BLaER1 treated with 17β-estradiol and CSF1 and Interleukin-3, amounts not matched to agents 10 nM and 100 nM (cell line): ENCODE measurements around the gene ANKRD45.
"Not testable (repeated sequence)": the region's sequence is repeated elsewhere in the genome, so short reads cannot be mapped to it uniquely, and the experiment has no call there.

Experiments used
- H3K27ac ChIP-seq, 11 experiments: shearing (Covaris generic); formaldehyde crosslinking; 2 replicates each; pipeline ENCODE4 v1.8.1; 2022
- H3K27me3 ChIP-seq, 11 experiments: shearing (Covaris generic); formaldehyde crosslinking; 2 replicates each; pipeline ENCODE4 v1.8.1; 2022
- H3K36me3 ChIP-seq, 11 experiments: shearing (Covaris generic); formaldehyde crosslinking; 2 replicates each; pipeline ENCODE4 v1.8.1; 2022
- H3K4me1 ChIP-seq, 10 experiments: shearing (Covaris generic); formaldehyde crosslinking; 2 replicates each; pipeline ENCODE4 v1.8.1; 2022
- H3K4me2 ChIP-seq, 11 experiments: shearing (Covaris generic); formaldehyde crosslinking; 2 replicates each; pipeline ENCODE4 v1.8.1; 2022
- H3K4me3 ChIP-seq, 10 experiments: shearing (Covaris generic); formaldehyde crosslinking; 2 replicates each; pipeline ENCODE4 v1.8.1; 2022
- H3K9ac ChIP-seq, 11 experiments: shearing (Covaris generic); formaldehyde crosslinking; 2 replicates each; pipeline ENCODE4 v1.8.1; 2022
- H3K9me3 ChIP-seq, 11 experiments: shearing (Covaris generic); formaldehyde crosslinking; replicated peaks in 1 of 11; 2 replicates each; pipeline ENCODE4 v1.8.1; 2022
- H4K20me1 ChIP-seq, 11 experiments: shearing (Covaris generic); formaldehyde crosslinking; 2 replicates each; pipeline ENCODE4 v1.8.1; 2022
- Cebpa-rat ChIP-seq, 11 experiments: shearing (Covaris generic); IDR thresholded peaks; 2 replicates each; pipeline ENCODE4 v1.8.1; 2022

Gene ANKRD45, protein sequence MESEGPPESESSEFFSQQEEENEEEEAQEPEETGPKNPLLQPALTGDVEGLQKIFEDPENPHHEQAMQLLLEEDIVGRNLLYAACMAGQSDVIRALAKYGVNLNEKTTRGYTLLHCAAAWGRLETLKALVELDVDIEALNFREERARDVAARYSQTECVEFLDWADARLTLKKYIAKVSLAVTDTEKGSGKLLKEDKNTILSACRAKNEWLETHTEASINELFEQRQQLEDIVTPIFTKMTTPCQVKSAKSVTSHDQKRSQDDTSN

DNA sequence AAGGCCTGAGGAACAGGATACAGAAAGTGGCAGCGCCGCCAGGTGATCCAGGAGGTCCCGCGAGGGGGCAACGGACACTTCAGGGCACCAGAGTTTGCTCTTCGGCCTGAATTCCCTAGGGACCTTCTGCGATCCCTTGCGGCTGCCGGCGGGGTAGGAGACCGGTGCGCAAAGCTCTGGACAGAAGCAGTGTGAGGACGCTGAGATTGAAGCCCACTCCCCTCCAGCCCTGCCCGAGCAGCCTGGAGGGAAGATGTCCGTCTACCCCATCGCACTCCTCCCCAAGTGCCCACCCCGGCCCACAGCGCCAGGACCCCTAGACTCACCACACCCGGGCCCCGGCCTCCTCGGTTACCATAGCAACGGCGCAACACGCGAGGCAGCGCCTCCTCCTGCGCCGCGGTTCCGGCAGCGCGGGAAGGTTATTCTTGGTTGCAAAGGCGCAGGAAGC lies at the start of gene ANKRD45:
Gene ANKRD45 (minus strand): TSS at position 361 of the 451 bp plus-strand sequence. CDS start 10,433 bp downstream, outside the sequence.
- Histone ChIP-seq H3K27ac (no peak within 1 kb of the TSS), H3K4me2 (no peak within 1 kb of the TSS), H4K20me1 (no peaks in the 10 kb centered on the region), H3K9me3 (peaks cover 0 to 5% (median 0%) of the 10 kb centered on the region in 11 experiments; a peak in 1 of 22 replicates), H3K27me3 (no peaks in the 10 kb centered on the region), H3K36me3 (no peaks in the 10 kb centered on the region), H3K9ac (no peak within 1 kb of the TSS), H3K4me3 (no peak within 1 kb of the TSS), H3K4me1 (no peaks in the 10 kb centered on the region)
- TF ChIP-seq Cebpa-rat (IDR thresholded peaks at IDR 0.05), result no peak

DNA sequence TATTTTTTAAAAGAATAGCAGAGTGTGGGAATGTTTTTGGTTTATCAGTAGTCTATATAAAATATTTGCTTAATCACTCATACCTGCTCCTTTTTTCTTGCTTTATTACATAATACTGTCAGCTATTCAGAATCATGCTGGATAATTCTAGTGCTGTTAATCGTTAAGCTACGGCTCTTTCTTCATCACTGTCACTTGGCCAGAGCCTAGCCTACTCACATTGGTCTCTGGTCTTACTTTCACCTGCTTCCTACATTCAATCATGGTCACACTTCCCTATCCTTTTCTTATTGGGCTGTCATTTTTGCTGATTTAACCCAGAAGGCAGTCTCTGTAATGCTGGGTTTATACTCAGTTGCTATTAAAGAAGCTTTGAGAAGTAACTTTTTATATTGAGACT lies 47.6 kb upstream of the ANKRD45 start:
- H3K27me3 ChIP-seq, result no peaks in the 10 kb centered on the region
- peaks cover 0 to 12% (median 0%) of the 10 kb centered on the region in 11 experiments; a peak in 5 of 22 replicates for H4K20me1 ChIP-seq
- peak overlapping the region in 1 of 11 experiments; percentile 37; a peak in 1 of 22 replicates for H3K9ac ChIP-seq
- no peak overlapping the region for H3K4me3 ChIP-seq
- TF ChIP-seq Cebpa-rat (IDR thresholded peaks at IDR 0.05), result no peak
- peaks cover 6 to 25% (median 15%) of the 10 kb centered on the region in 10 experiments; a peak in 18 of 20 replicates for H3K4me1 ChIP-seq
- H3K9me3 ChIP-seq, result 0 out of 22 replicates have a peak, but pooled peaks cover 0 to 3% (median 0%) of the 10 kb centered on the region in 11 experiments
- peak overlapping the region in 10 of 11 experiments; percentile 10 to 92 (median 80); a peak in 12 of 22 replicates for H3K4me2 ChIP-seq
- H3K36me3 ChIP-seq, result peaks cover 20 to 49% (median 38%) of the 10 kb centered on the region in 11 experiments
- no peak overlapping the region for H3K27ac ChIP-seq

DNA sequence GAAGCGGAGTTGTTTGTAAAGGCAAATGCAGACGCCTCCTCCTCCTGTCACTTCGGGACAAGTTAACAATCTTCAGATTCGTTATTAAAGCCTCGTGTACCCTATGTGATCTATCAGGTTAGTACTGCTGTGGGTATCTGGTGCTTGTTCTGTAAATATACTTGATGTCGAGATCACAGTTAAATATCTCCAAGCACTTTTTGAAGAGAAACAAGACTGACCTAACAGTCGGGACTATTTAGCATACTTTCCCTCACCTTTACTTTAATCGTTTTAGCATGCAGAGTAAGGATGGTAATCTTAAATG lies 45.8 kb upstream of the ANKRD45 start:
- peak overlapping the region; percentile 63 to 88 (median 78) for H3K4me3 ChIP-seq
- peak overlapping the region; percentile 81 to 88 (median 85) for H3K9ac ChIP-seq
- H3K36me3 ChIP-seq, result peaks cover 7 to 31% (median 24%) of the 10 kb centered on the region in 11 experiments
- no peaks in the 10 kb centered on the region for H3K27me3 ChIP-seq
- TF ChIP-seq Cebpa-rat (IDR thresholded peaks at IDR 0.05), result no peak
- no peaks in the 10 kb centered on the region for H3K9me3 ChIP-seq
- H3K4me1 ChIP-seq, result peaks cover 6 to 25% (median 15%) of the 10 kb centered on the region in 10 experiments; a peak in 18 of 20 replicates
- peak overlapping the region; percentile 60 to 86 (median 79) for H3K27ac ChIP-seq
- H4K20me1 ChIP-seq, result peaks cover 0 to 7% (median 0%) of the 10 kb centered on the region in 11 experiments; a peak in 5 of 22 replicates
- peak overlapping the region; percentile 72 to 92 (median 80) for H3K4me2 ChIP-seq

DNA sequence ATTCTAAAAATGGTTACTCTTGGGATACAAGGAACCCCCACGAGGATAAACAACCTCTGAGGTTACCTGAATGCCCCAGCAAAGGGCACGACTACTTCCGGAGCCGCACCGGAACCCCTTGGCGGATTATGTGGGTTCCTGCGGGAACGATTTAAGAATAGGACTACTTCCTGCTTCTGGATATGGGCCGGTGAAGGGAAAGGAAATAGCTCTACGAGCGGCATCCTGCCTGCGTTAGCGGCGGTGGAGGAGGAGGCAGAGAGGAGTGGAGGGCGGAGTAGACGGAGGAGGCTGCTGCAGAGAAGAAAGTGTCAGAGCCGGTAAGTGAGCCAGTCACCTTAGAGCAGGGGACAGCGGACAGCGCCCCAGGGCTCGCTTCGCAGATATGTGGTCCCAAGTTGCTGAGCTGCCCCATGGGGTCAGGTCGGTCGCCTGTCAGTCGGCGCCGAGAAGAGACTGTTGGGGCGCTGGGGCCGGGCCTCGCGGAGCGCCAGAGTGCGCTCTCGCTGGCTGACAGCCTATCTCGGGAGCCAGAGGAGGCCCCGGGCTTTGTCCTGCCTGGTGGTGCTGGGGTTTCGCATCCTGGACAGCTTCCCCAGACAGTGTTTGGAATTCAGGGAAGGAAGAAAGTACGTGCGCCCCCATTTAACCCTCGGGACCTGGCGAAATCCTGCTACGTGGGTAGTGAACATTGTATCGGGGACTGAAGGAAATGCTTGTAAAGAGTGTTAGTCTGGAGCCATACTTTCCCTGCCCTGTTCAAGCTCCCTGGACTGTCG lies 45.3 kb upstream of the ANKRD45 start, which contains the start of gene KLHL20:
Gene KLHL20 (plus strand): TSS at position 223 of the 779 bp plus-strand sequence. CDS start 1,063 bp downstream, outside the sequence.
- H3K27ac ChIP-seq, result peak within 1 kb of the TSS; percentile 60 to 86 (median 79)
- peaks cover 0 to 7% (median 0%) of the 10 kb centered on the region in 11 experiments; a peak in 5 of 22 replicates for H4K20me1 ChIP-seq
- no peaks in the 10 kb centered on the region for H3K9me3 ChIP-seq
- H3K4me1 ChIP-seq, result peaks cover 6 to 25% (median 15%) of the 10 kb centered on the region in 10 experiments; a peak in 18 of 20 replicates
- H3K4me3 ChIP-seq, result peak within 1 kb of the TSS; percentile 63 to 88 (median 78)
- H3K36me3 ChIP-seq, result peaks cover 7 to 26% (median 21%) of the 10 kb centered on the region in 11 experiments
- H3K4me2 ChIP-seq, result peak within 1 kb of the TSS; percentile 74 to 92 (median 80)
- H3K9ac ChIP-seq, result peak within 1 kb of the TSS; percentile 81 to 88 (median 85)
- TF ChIP-seq Cebpa-rat (IDR thresholded peaks at IDR 0.05), result no peak
- H3K27me3 ChIP-seq, result no peaks in the 10 kb centered on the region

DNA sequence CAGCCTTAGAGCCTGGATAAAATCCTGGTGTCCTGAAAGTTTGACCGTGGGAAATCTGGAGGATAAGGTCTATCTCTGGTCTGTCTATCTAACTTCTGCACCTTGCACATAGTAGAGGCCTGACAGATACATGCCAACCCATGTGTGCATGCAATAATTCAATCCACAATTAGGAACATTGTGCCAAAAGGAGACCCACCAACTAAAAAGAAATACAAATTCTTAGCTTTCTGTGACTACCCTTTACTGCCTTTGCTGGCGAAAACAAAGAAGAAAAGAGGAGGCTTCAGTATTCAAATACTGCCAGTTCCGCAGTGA lies 44.7 kb upstream of the ANKRD45 start:
- Histone ChIP-seq H3K36me3 (peaks cover 7 to 21% (median 18%) of the 10 kb centered on the region in 11 experiments), H3K9ac (peak overlapping the region; percentile 81 to 88 (median 85); a peak in 20 of 22 replicates), H3K4me3 (peak overlapping the region; percentile 63 to 88 (median 78)), H4K20me1 (peaks cover 0 to 7% (median 0%) of the 10 kb centered on the region in 11 experiments; a peak in 5 of 22 replicates), H3K27ac (peak overlapping the region; percentile 60 to 86 (median 79); a peak in 21 of 22 replicates), H3K27me3 (no peaks in the 10 kb centered on the region), H3K4me2 (peak overlapping the region; percentile 64 to 92 (median 78)), H3K9me3 (no peaks in the 10 kb centered on the region), H3K4me1 (peaks cover 6 to 25% (median 15%) of the 10 kb centered on the region in 10 experiments; a peak in 18 of 20 replicates)
- TF ChIP-seq Cebpa-rat (IDR thresholded peaks at IDR 0.05), result no peak

DNA sequence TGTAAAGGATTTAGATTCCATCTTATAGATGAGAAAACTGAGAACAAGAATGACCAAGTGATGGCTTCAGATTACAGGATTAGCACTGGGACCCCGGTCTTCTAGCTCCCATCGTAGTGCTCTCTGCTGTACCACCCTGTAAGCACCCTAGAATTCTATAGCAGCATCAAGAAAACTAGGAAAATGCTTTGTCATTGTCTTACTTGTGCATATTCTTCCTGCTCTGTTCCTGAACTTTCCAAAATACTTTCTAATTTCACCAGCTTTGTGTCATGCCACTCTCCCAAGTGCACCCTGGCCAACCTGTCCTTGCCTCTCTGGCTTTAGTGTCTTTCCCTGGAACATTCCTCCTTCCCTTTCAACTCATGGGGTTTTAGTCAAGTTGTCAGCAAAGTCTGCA lies 39.1 kb upstream of the ANKRD45 start:
- H4K20me1 ChIP-seq, result no peaks in the 10 kb centered on the region
- no peak overlapping the region for H3K9ac ChIP-seq
- H3K4me2 ChIP-seq, result no peak overlapping the region
- no peaks in the 10 kb centered on the region for H3K36me3 ChIP-seq
- H3K4me1 ChIP-seq, result no peaks in the 10 kb centered on the region
- TF ChIP-seq Cebpa-rat (IDR thresholded peaks at IDR 0.05), result no peak
- no peaks in the 10 kb centered on the region for H3K9me3 ChIP-seq
- H3K27ac ChIP-seq, result no peak overlapping the region
- H3K27me3 ChIP-seq, result no peaks in the 10 kb centered on the region
- no peak overlapping the region for H3K4me3 ChIP-seq

DNA sequence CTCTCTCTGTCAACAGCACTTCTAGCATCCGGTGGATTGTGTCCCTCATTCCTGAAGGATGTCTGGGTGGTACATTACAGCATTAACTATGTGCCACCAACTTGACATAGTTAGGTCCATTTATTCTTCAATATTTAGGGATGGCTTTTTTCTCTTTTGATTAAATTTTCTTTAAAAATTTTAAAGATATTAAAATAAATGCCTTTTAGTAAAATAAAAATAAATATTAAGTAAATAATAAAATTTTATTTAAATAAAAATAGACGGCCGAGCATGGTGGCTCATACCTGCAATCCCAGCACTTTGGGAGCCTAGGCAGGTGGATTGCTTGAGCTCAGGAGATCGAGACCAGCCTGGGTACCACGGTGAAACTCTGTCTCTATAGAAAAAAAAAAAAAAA lies 35.5 kb upstream of the ANKRD45 start:
- no peak for TF ChIP-seq Cebpa-rat (IDR thresholded peaks at IDR 0.05)
- no peak overlapping the region for H3K27ac ChIP-seq

DNA sequence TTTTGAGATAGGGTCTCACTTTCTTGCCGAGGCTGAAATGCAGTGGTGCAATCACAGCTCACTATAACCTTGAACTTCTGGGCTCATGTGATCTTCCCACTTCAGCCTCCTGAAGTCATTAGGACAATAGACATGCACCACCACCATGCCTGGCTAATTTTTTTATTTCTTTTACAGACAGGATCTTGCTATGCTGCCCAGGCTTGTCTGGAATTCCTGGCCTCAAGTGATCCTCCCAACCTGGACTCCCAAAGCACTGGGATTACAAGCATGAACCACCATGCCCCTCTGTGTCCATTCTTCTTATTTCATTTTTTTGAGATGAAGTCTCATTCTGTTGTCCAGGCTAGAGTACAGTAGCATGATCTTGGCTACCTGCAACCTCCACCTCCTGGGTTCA lies 33.1 kb upstream of the ANKRD45 start:
- Histone ChIP-seq H4K20me1 (no peaks in the 10 kb centered on the region), H3K9me3 (no peaks in the 10 kb centered on the region), H3K4me1 (no peaks in the 10 kb centered on the region), H3K27ac (no peak overlapping the region), H3K4me2 (no peak overlapping the region), H3K9ac (no peak overlapping the region), H3K27me3 (no peaks in the 10 kb centered on the region), H3K36me3 (no peaks in the 10 kb centered on the region), H3K4me3 (no peak overlapping the region)
- TF ChIP-seq Cebpa-rat (IDR thresholded peaks at IDR 0.05), result no peak

More for the DNA sequence above, 35.5 kb upstream of the ANKRD45 start:
- Histone ChIP-seq H3K4me1 (no peaks in the 10 kb centered on the region), H3K4me3 (no peak overlapping the region), H4K20me1 (no peaks in the 10 kb centered on the region), H3K9me3 (no peaks in the 10 kb centered on the region), H3K9ac (no peak overlapping the region), H3K27me3 (no peaks in the 10 kb centered on the region), H3K4me2 (no peak overlapping the region), H3K36me3 (no peaks in the 10 kb centered on the region)

DNA sequence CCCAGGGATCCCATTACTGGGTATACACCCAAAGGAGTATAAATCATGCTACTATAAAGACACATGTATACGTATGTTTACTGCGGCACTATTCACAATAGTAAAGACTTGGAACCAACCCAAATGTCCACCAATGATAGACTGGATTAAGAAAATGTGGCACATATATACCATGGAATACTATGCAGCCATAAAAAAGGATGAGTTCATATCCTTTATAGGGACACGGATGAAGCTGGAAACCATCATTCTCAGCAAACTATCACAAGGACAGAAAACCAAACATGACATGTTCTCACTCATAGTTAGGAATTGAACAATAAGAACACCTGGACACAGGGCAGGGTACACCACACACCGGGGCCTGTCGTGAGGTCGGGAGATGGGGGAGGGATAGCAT lies 31.6 kb upstream of the ANKRD45 start:
- not testable (repeated sequence) for H3K27me3 ChIP-seq, H3K4me2 ChIP-seq, H3K9me3 ChIP-seq, H4K20me1 ChIP-seq, H3K27ac ChIP-seq, H3K4me3 ChIP-seq, H3K4me1 ChIP-seq, H3K9ac ChIP-seq, H3K36me3 ChIP-seq
